GM12878 (cell line): ENCODE data around the gene UCN2. TPM values are rescaled to one million over a fixed set of nuclear protein-coding genes. Genes with fewer than 3 reads are reported as not detected.

Source experiments
- ATAC-seq: fragments of 200-7000 bp; cut with Tn5 transposase; 3 replicates; pipeline ENCODE4 v1.9.1; 2020; ENCODE audit warnings: mild to moderate bottlenecking, moderate library complexity
- BruUV-seq: library from RNA; stranded (reverse); fragments of 400-500 nt; replicated peaks from 2 replicates; lab custom pipeline; 2021; lab: Mats Ljungman, UMichigan
- CTCF ChIA-PET: fragments of 300-600 bp; sonication (Branson Sonifier 250); formaldehyde crosslinking; extraction: SDS; loops from one replicate; lab custom pipeline; 2021; ENCODE audit warnings: inconsistent platforms; lab: Yijun Ruan, JAX
- POLR2A ChIA-PET: fragments of 350-600 bp; formaldehyde crosslinking; extraction: SDS; loops from one replicate; lab custom pipeline; 2021; ENCODE audit warnings: inconsistent platforms; lab: Charles Lee
- RAD21 ChIA-PET: fragments of 300-600 bp; sonication (Branson Sonifier 250); formaldehyde crosslinking; loops from one replicate; lab custom pipeline; 2023; ENCODE audit warnings: antibody characterized with exemption; ENCODE audit not compliant: unreplicated experiment; lab: Charles Lee
- SMC1A ChIA-PET: fragments of 300-600 bp; sonication (Branson Sonifier 250); formaldehyde crosslinking; loops from one replicate; lab custom pipeline; 2023; ENCODE audit not compliant: unreplicated experiment, uncharacterized antibody; lab: Charles Lee
- DNase-seq: peaks from one replicate; pipeline ENCODE4 v3.0.0-alpha.2; 2011; ENCODE audit warnings: low read depth, low spot score
- FAIRE-seq: peaks from 3 replicates; lab custom pipeline; 2011; peaks lifted over from hg19 to GRCh38; lab: Jason Lieb, UNC
- H2AFZ ChIP-seq: 2 replicates; pipeline ENCODE4 v1.6.0; 2011; ENCODE audit warnings: low read depth, low read length, control low read depth; ENCODE audit not compliant: control insufficient read depth
- H3K27ac ChIP-seq: 2 replicates; pipeline ENCODE4 v1.5.1; 2011; ENCODE audit warnings: control low read depth; ENCODE audit not compliant: control insufficient read depth, insufficient read depth
- H3K27me3 ChIP-seq, 2 experiments: replicated peaks in 1 of 2; 2 replicates each; pipeline versions ENCODE4 v1.6.0 to v1.6.1; 2011; ENCODE audit warnings: low read length in 1 of 2; ENCODE audit not compliant: control insufficient read depth in 2 of 2, insufficient read depth in 2 of 2
- H3K36me3 ChIP-seq, 2 experiments: 2 replicates each; pipeline ENCODE4 v1.5.1; 2011; ENCODE audit warnings: low read length in 1 of 2; ENCODE audit not compliant: control insufficient read depth in 2 of 2, insufficient read depth in 2 of 2
- H3K4me1 ChIP-seq: 2 replicates; pipeline ENCODE4 v1.6.1; 2011; ENCODE audit warnings: mild to moderate bottlenecking, low read length, moderate library complexity, mixed read lengths; ENCODE audit not compliant: control insufficient read depth, insufficient read depth
- H3K4me2 ChIP-seq: 2 replicates; pipeline ENCODE4 v1.6.0; 2011; ENCODE audit warnings: control low read depth; ENCODE audit not compliant: control insufficient read depth, insufficient read depth
- H3K4me3 ChIP-seq: fragments of 200-600 bp; sonication (generic); 2 replicates; pipeline ENCODE4 v1.5.1; 2016
- H3K79me2 ChIP-seq: 2 replicates; pipeline ENCODE4 v1.6.0; 2011; ENCODE audit warnings: low read length; ENCODE audit not compliant: control insufficient read depth, insufficient read depth
- H3K9ac ChIP-seq: 2 replicates; pipeline ENCODE4 v1.8.0; 2011; ENCODE audit warnings: low read length, control low read depth, mixed read lengths; ENCODE audit not compliant: control insufficient read depth, insufficient read depth
- H3K9me3 ChIP-seq: replicated peaks from 3 replicates; pipeline ENCODE4 v1.5.1; 2011; ENCODE audit warnings: mild to moderate bottlenecking, low read length; ENCODE audit not compliant: control insufficient read depth, insufficient read depth
- H4K20me1 ChIP-seq: 2 replicates; pipeline ENCODE4 v1.6.0; 2011; ENCODE audit not compliant: control insufficient read depth, insufficient read depth
- BMI1 ChIP-seq: fragments of 450-650 bp; IDR thresholded peaks from 2 replicates; pipeline ENCODE4 v1.6.1; 2016; ENCODE audit warnings: mild to moderate bottlenecking, moderate library complexity, borderline replicate concordance
- HDGF ChIP-seq: fragments of 450-650 bp; IDR thresholded peaks from 2 replicates; pipeline ENCODE4 v1.6.1; 2016; ENCODE audit warnings: antibody characterized with exemption
- NBN ChIP-seq: fragments of 450-650 bp; IDR thresholded peaks from 2 replicates; pipeline ENCODE4 v1.6.1; 2016
- NR2F1 ChIP-seq: fragments of 450-650 bp; conservative IDR thresholded peaks from 2 replicates; pipeline ENCODE4 v1.6.1; 2017; ENCODE audit warnings: mild to moderate bottlenecking
- TBL1XR1 ChIP-seq: IDR thresholded peaks from 2 replicates; pipeline ENCODE4 v1.6.1; 2012; ENCODE audit warnings: low read depth, low read length, improper control_type of control experiment
- TCF3 ChIP-seq: IDR thresholded peaks from 2 replicates; pipeline ENCODE4 v1.6.1; 2012; ENCODE audit warnings: low read depth, mild to moderate bottlenecking, low read length, borderline replicate concordance; ENCODE audit not compliant: insufficient read depth
- WGBS: methylation state at CpG from one replicate; pipeline ENCODE4 v1.1.6; 2016; ENCODE audit warnings: low lambda C conversion rate; ENCODE audit not compliant: insufficient replicate concordance, insufficient coverage; ENCODE audit errors: missing lambda C conversion rate; 5-methylcytosine and 5-hydroxymethylcytosine counted together
- in situ Hi-C: fragments of 300-500 bp; cut with MboI; formaldehyde crosslinking; loops from 9 replicates; pipeline ENCODE4 v1.14.3; 2018; ENCODE audit warnings: mixed read lengths
- intact Hi-C: fragments of 100-400 bp; cut with micrococcal nuclease; formaldehyde crosslinking; loops from one replicate; pipeline ENCODE4 v1.14.2; 2022; ENCODE audit not compliant: unreplicated experiment
- polyA plus RNA-seq, 11 experiments: library from polyadenylated mRNA; depleted of rRNA in 4 of 11; unstranded in 6 of 11; stranded (reverse) in 5 of 11; fragments of >200 nt; fragmentation: Nextera tagmentation in 4 of 11; fragmentation: Illumina TruSeq in 1 of 11; extraction: Ambion mirVana in 4 of 11; extraction: Trizol in 1 of 11; gene quantifications; 1 replicate in 1 of 11; 2 replicates in 10 of 11; pipeline versions ENCODE4 v1.2.1 to v1.2.3, GENCODE V29; 2011 to 2016; ENCODE audit warnings: inconsistent platforms in 2 of 11, missing spikeins in 2 of 11, low read depth in 1 of 11
- total RNA-seq, 4 experiments: library from RNA; depleted of rRNA in 3 of 4; stranded (reverse); fragments of >200 nt in 3 of 4; fragmentation: Illumina TruSeq in 1 of 4; extraction: Trizol in 1 of 4; gene quantifications; 2 replicates each; pipeline versions ENCODE4 v1.2.1 to v1.2.3, GENCODE V29; 2013 to 2021

The UCN2 gene
- total and polyA plus RNA-seq, 10 of the 15 experiments (the other 5 are each of a cell fraction or from before 2014, with no cell fraction given): 0.05 TPM; not detected in 9

DNA sequence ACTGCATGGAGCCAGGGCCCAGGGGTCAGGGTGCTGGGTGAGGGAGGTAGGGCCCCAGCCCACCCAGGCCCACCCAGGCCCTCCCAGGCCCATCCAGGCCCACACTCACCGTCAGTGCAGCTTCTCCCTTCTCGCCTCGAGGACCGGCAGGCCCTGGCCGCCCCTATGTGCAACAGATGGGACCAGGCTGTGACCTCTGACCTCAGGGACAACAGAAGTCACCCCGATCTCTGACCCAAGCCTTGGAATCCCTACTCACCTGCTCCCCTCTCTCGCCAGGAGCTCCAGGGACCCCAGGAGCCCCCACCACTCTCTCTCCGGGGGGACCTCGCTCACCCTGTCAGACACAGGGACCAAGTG is 2.8 kb upstream of the UCN2 start:
- Histone ChIP-seq H3K9me3 (no peaks in the 10 kb centered on the region), H3K4me2 (no peak overlapping the region), H3K36me3 (no peaks in the 10 kb centered on the region)
- in situ Hi-C loops: no loop called here
- DNase-seq: no peak
- WGBS: 56% methylated on average over 4 of the region's 9 CpGs
- POLR2A ChIA-PET: interaction anchor here (0.5 kb wide), 1 partner anchor 689 kb away, joined by 3 read pairs; no protein-coding TSS in a partner anchor
- CTCF ChIA-PET: interaction anchor here (1.6 kb wide), 1 partner anchor 9 kb away, joined by 4 read pairs; no protein-coding TSS in a partner anchor
- TF ChIP-seq BMI1 (no peak), NR2F1 (0 out of 2 replicates have a peak, but pooled peaks have one; percentile 18), TCF3 (no peak), TBL1XR1 (no peak)
- TF ChIP-seq, all 136 proteins: peak for 1
- Histone ChIP-seq H3K9ac (no peak overlapping the region), H3K27ac (no peak overlapping the region), H2AFZ (no peak overlapping the region), H3K4me3 (no peak overlapping the region), H4K20me1 (no peaks in the 10 kb centered on the region), H3K27me3 (no peaks in the 10 kb centered on the region), H3K79me2 (no peaks in the 10 kb centered on the region), H3K4me1 (peaks cover under 1% of the 10 kb centered on the region; the same call in 1 of the 2 replicates)
- RAD21 ChIA-PET: no interaction called here
- intact Hi-C loops: no loop called here
- FAIRE-seq (no peak), ATAC-seq (no peak)
- BruUV-seq: no TSS peak
- SMC1A ChIA-PET: no interaction called here

- BruUV-seq: no TSS peak
- Histone ChIP-seq H4K20me1 (no peaks in the 10 kb centered on the region), H3K79me2 (no peaks in the 10 kb centered on the region), H3K27me3 (no peaks in the 10 kb centered on the region), H2AFZ (no peak overlapping the region), H3K9ac (no peak overlapping the region), H3K9me3 (no peaks in the 10 kb centered on the region), H3K4me2 (no peak overlapping the region), H3K27ac (no peak overlapping the region), H3K36me3 (no peaks in the 10 kb centered on the region), H3K4me1 (peaks cover 6% of the 10 kb centered on the region), H3K4me3 (no peak overlapping the region)
- ChIA-PET POLR2A (interaction anchor here (0.5 kb wide), 1 partner anchor 689 kb away, joined by 3 read pairs; no protein-coding TSS in a partner anchor), RAD21 (no interaction called here), CTCF (interaction anchor here (1.6 kb wide), 1 partner anchor 8 kb away, joined by 4 read pairs; no protein-coding TSS in a partner anchor), SMC1A (no interaction called here)
- in situ Hi-C loops (no loop called here), intact Hi-C loops (no loop called here)
- 0 out of 2 replicates have a peak, but pooled peaks have one; percentile 25 for TF ChIP-seq HDGF
- TF ChIP-seq NBN: no peak
- no peak for FAIRE-seq
- ATAC-seq: no peak; the same call in 1 of the 3 replicates
- WGBS: 33% methylated on average over 7 of the region's 7 CpGs
- no peak for DNase-seq
These were observed 2.2 kb upstream of the UCN2 start for GRCh38 chr3:48565591-48566400.
